GM21390 (cell line): ENCODE measurements around the gene TTLL12.

Experiments
- ATAC-seq: cut with Tn5 transposase; IDR thresholded peaks from one replicate; pipeline ENCODE4 v1.9.1; 2021; ENCODE audit not compliant: unreplicated experiment

Gene TTLL12

DNA sequence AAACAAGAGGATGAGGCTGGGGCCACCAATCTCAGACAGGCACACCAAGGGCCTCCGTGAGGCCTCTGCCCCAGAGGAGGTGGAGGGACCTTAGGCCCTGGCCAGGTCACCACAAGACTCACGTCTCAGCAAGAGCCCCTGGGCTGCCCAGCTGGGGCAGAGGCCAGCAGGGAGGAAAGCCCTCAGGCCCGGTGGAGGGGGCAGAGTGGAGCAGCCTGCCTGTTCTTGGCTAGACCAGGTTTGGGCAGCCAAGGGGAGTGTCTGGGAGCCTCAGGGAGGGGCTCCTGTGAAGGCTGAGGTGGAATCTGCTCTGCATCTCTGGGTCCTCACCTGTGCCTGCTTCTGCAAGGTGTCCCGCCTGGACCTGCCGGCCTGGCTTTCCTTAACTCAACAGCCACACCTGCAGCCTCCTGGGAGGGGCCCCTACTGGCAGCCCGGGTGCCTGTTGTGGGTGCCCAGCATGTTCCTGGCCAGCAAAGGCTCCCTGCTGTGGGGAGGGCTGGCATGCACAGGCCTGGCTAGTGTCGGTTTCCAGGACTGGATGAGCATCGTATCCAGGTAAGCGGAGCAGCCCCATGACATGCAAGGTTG lies 11.9 kb downstream of the TTLL12 start:
- ATAC-seq, result no peak

GRCh38 chr22:43173976-43174720 lies 12.8 kb downstream of the TTLL12 start:
- ATAC-seq, result no peak

GRCh38 chr22:43173566-43173965 lies 13.4 kb downstream of the TTLL12 start:
- ATAC-seq, result no peak

GRCh38 chr22:43172191-43172590 lies 14.7 kb downstream of the TTLL12 start:
- ATAC-seq, result no peak

GRCh38 chr22:43171607-43172006 lies 15.3 kb downstream of the TTLL12 start:
- no peak for ATAC-seq

DNA sequence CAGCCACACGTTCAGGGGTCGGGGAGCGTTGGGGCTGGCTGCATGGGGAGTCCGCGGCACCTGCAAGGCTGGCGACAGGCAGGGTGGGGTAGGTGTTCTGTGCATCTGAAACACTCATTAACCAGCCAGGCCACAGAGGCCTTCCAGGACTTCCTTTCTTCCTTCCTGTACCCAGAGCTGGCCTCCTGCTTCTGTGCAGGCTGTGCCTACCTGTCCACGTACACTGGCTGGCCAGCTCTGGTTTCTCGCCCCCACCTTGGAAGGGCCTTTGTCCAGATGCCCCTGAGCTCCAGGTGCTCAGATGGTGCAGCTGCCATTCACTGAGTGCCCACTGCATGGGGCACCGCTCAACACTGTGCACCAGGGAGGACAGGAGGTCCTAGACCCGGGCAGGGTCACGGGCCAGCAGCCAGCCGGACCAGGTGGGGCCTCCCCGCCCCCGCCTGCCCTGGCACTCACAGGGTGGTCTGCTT lies 15.9 kb downstream of the TTLL12 start:
- ATAC-seq, result no peak

DNA sequence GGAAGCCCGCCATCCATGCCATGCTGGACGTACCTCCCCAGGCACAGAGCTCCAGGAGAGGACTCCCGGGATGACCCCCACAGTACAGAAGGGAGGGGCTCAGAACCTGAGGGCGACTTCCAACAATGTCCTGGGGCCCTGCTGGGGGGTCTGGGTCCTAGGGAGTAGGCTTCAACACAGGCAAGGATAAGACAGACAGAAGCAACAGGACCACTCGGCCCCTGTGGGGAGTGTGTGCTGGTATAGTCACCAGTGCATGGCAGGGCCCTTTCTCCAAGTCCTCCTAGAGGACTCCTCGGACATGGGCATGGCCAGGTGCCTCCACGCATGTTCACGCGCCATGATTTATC lies 16.8 kb downstream of the TTLL12 start:
- no peak for ATAC-seq

GRCh38 chr22:43169310-43170130 lies 17.4 kb downstream of the TTLL12 start:
- no peak for ATAC-seq

- no peak for ATAC-seq
Observed at GRCh38 chr22:43168471-43169309, 18.2 kb downstream of the TTLL12 start.

- ATAC-seq, result no peak
Observed at GRCh38 chr22:43167001-43167589, 19.8 kb downstream of the TTLL12 start.

GRCh38 chr22:43166132-43166930 lies 20.6 kb downstream of the TTLL12 start:
- ATAC-seq, result no peak

- no peak for ATAC-seq
Observed at GRCh38 chr22:43164636-43165035, 22.3 kb downstream of the TTLL12 start.

GRCh38 chr22:43163241-43163795 lies 23.6 kb downstream of the TTLL12 start:
- no peak for ATAC-seq

- ATAC-seq, result no peak
Observed at GRCh38 chr22:43162412-43163150, 24.4 kb downstream of the TTLL12 start.

DNA sequence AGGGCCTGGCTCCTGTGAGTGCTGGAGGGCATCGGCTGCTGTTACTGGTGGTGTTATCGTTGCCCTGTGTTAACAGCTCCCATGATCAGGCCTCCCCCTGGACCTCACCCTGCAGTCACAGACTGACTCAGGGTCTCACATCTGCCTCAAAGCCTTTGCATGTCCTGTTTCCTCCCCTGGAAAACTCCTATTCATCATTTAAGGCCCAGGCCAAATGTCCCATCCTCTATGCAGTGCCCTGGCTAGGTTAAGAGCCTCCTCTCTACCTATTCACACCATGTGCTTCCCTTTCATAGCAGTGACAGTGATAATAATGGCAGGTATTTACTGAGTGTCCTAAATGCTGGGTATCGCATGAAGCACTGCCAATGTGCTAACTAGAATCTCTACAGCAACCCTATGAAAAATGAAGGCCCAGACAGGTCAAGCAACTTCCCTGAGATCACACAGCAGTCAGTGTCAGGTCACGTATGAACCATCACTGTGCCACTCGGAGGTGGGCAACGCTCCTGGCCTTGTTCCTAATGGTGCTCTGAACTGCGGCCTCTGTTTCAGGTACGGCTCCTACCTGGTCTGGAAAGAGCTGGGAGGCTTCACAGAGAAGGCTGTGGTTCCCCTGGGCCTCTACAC lies 26.3 kb downstream of the TTLL12 start:
- ATAC-seq, result no peak

- no peak for ATAC-seq
Observed at GRCh38 chr22:43159484-43160178, 27.3 kb downstream of the TTLL12 start.

DNA sequence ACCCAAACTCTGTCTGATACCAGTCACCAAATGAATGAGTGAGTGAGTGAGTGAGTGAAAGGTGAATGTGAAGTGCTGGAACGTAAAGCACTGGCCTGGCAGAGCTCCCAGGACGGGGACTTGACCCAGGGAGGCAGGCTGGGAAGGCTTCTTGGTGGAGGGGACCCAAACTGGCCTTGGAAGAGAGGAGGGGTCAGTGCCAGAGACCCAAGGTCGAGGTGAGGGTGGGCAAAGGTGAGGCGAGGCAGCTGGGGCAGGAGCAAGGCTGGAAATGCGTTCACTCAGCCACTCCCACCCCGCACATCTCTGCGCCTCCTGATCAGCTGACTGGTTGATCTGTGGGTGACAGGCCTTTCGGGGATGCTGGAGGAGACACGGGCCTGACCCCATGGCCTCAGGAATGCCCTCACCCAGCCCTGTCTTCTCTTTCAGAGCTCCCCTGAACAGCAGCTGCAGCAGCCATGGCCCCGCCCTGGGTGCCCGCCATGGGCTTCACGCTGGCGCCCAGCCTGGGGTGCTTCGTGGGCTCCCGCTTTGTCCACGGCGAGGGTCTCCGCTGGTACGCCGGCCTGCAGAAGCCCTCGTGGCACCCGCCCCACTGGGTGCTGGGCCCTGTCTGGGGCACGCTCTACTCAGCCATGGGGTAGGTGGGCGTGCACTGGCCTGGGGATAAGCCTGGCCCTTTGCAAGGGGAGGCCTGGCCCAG lies 28.0 kb downstream of the TTLL12 start:
- no peak for ATAC-seq
